WTC11 (cell line): ENCODE data around the gene MAP4K1.

Experiments used
- CTCF ChIP-seq: fragments of 200-600 bp; IDR thresholded peaks from 2 replicates; pipeline ENCODE4 v1.8.0; 2022; ENCODE audit warnings: antibody characterized with exemption
- FOXK1 ChIP-seq: sonication (generic); formaldehyde crosslinking; IDR thresholded peaks from 2 replicates; pipeline ENCODE4 v1.8.0; 2022; ENCODE audit warnings: mild to moderate bottlenecking, moderate library complexity, missing genetic modification reagents
- TCF7 ChIP-seq: sonication (generic); formaldehyde crosslinking; IDR thresholded peaks from 2 replicates; pipeline ENCODE4 v1.8.0; 2022; ENCODE audit warnings: mild to moderate bottlenecking, low read depth, missing genetic modification reagents, moderate library complexity
- ZMAT4 ChIP-seq: fragments of 250-450 bp; sonication (Bioruptor Pico); IDR thresholded peaks from 2 replicates; pipeline ENCODE4 v1.9.0; 2021; ENCODE audit warnings: mild to moderate bottlenecking

GRCh38 chr19:38583219-38583984, 34.4 kb downstream of the MAP4K1 start:
- TF ChIP-seq TCF7 (CRISPR knock-in tag): no peak
- no peak for TF ChIP-seq CTCF
- no peak for TF ChIP-seq FOXK1 (CRISPR knock-in tag)
- no peak for TF ChIP-seq ZMAT4 (CRISPR knock-in tag)
